HepG2 (cell line): ENCODE results near the gene SRD5A2.

Source experiments
- CHD2 ChIP-seq: IDR thresholded peaks from 2 replicates; pipeline ENCODE4 v1.6.1; 2011; ENCODE audit warnings: low read depth, low read length, improper control_type of control experiment
- CREM ChIP-seq, 2 experiments: sonication (generic) in 1 of 2; formaldehyde crosslinking in 1 of 2; IDR thresholded peaks; 2 replicates each; pipeline versions ENCODE4 v1.4.0 to v1.6.1; 2016 to 2020; ENCODE audit warnings: antibody characterized with exemption in 1 of 2, mild to moderate bottlenecking in 1 of 2, missing genetic modification reagents in 1 of 2
- CTCF ChIP-seq: sonication (generic); formaldehyde crosslinking; IDR thresholded peaks from 2 replicates; pipeline ENCODE4 v1.5.0; 2020; ENCODE audit warnings: mild to moderate bottlenecking, missing genetic modification reagents, moderate library complexity
- FOXJ3 ChIP-seq: sonication (generic); formaldehyde crosslinking; IDR thresholded peaks from 2 replicates; pipeline ENCODE4 v1.4.0; 2020; ENCODE audit warnings: missing genetic modification reagents, mild to moderate bottlenecking, borderline replicate concordance
- HMG20A ChIP-seq: IDR thresholded peaks from 2 replicates; pipeline ENCODE4 v1.6.1; 2016; ENCODE audit warnings: borderline replicate concordance
- NAIF1 ChIP-seq: sonication (generic); formaldehyde crosslinking; IDR thresholded peaks from 2 replicates; pipeline ENCODE4 v1.5.0; 2020; ENCODE audit warnings: mild to moderate bottlenecking, missing genetic modification reagents, borderline replicate concordance
- RAD21 ChIP-seq: fragments of 450-650 bp; formaldehyde crosslinking; IDR thresholded peaks from 2 replicates; pipeline ENCODE4 v1.5.0; 2020; ENCODE audit warnings: mild to moderate bottlenecking
- TCF12 ChIP-seq, 2 experiments: fragments of 450-650 bp in 1 of 2; sonication (generic) in 1 of 2; formaldehyde crosslinking in 1 of 2; IDR thresholded peaks; 2 replicates each; pipeline versions ENCODE4 v1.6.1 to v1.8.0; 2017 to 2022; ENCODE audit warnings: antibody characterized with exemption in 1 of 2, mild to moderate bottlenecking in 1 of 2, missing genetic modification reagents in 1 of 2, moderate library complexity in 1 of 2
- ZBTB49 ChIP-seq: sonication (generic); formaldehyde crosslinking; IDR thresholded peaks from 2 replicates; pipeline ENCODE4 v1.4.0; 2020; ENCODE audit warnings: missing genetic modification reagents, borderline replicate concordance
- ZNF660 ChIP-seq: sonication (generic); formaldehyde crosslinking; IDR thresholded peaks from 2 replicates; pipeline ENCODE4 v1.5.1; 2020; ENCODE audit warnings: mild to moderate bottlenecking, low read depth, missing genetic modification reagents, borderline replicate concordance
- ZNF704 ChIP-seq: sonication (generic); formaldehyde crosslinking; IDR thresholded peaks from 2 replicates; pipeline ENCODE4 v1.8.1; 2023; ENCODE audit warnings: mild to moderate bottlenecking, inconsistent platforms, moderate library complexity, missing genetic modification reagents, borderline replicate concordance
- TF ChIP-seq, protein P1 (sequence below): sonication (generic); formaldehyde crosslinking; IDR thresholded peaks from 2 replicates; pipeline ENCODE4 v1.8.0; 2022; ENCODE audit warnings: missing genetic modification reagents, mild to moderate bottlenecking, moderate library complexity, borderline replicate concordance

DNA sequence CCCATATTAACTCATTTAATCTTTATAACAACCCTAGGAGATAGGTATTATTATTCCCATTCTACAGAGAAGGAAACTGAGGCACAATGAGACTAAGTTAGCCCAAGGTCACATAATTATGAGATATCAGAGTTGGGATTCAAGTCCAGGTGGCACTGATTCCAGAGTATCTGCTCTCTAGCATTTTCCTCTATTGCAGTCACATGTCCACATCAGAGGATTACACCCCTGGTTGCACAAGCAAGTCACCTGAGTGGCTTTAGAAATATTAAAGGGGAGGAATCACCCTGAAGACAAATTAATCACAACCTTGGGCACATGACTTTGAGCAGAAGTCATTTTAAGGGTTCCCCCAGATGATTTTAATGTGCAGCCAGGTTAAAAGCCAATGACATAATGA is 23.8 kb downstream of the SRD5A2 start:
- TF ChIP-seq RAD21 (CRISPR knock-in tag) = no peak
- no peak for TF ChIP-seq ZNF704 (CRISPR knock-in tag)
- no peak for TF ChIP-seq CTCF (CRISPR knock-in tag)
- TF ChIP-seq, protein P1, sequence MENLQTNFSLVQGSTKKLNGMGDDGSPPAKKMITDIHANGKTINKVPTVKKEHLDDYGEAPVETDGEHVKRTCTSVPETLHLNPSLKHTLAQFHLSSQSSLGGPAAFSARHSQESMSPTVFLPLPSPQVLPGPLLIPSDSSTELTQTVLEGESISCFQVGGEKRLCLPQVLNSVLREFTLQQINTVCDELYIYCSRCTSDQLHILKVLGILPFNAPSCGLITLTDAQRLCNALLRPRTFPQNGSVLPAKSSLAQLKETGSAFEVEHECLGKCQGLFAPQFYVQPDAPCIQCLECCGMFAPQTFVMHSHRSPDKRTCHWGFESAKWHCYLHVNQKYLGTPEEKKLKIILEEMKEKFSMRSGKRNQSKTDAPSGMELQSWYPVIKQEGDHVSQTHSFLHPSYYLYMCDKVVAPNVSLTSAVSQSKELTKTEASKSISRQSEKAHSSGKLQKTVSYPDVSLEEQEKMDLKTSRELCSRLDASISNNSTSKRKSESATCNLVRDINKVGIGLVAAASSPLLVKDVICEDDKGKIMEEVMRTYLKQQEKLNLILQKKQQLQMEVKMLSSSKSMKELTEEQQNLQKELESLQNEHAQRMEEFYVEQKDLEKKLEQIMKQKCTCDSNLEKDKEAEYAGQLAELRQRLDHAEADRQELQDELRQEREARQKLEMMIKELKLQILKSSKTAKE (CRISPR knock-in tag) = no peak
- no peak for TF ChIP-seq HMG20A (CRISPR knock-in tag)
- no peak for TF ChIP-seq ZNF660 (CRISPR knock-in tag)
- no peak for TF ChIP-seq FOXJ3
- TF ChIP-seq CHD2 = no peak
- no peak for TF ChIP-seq ZBTB49 (CRISPR knock-in tag)
- TF ChIP-seq TCF12 (IDR thresholded peaks at IDR 0.05) = no peak
- TF ChIP-seq TCF12 (CRISPR knock-in tag; IDR thresholded peaks at IDR 0.05) = no peak
- TF ChIP-seq NAIF1 = no peak
- TF ChIP-seq CREM (IDR thresholded peaks at IDR 0.05) = no peak
- TF ChIP-seq CREM (CRISPR knock-in tag; IDR thresholded peaks at IDR 0.05) = no peak
